ENCODE results near the gene DDI2.

DNA sequence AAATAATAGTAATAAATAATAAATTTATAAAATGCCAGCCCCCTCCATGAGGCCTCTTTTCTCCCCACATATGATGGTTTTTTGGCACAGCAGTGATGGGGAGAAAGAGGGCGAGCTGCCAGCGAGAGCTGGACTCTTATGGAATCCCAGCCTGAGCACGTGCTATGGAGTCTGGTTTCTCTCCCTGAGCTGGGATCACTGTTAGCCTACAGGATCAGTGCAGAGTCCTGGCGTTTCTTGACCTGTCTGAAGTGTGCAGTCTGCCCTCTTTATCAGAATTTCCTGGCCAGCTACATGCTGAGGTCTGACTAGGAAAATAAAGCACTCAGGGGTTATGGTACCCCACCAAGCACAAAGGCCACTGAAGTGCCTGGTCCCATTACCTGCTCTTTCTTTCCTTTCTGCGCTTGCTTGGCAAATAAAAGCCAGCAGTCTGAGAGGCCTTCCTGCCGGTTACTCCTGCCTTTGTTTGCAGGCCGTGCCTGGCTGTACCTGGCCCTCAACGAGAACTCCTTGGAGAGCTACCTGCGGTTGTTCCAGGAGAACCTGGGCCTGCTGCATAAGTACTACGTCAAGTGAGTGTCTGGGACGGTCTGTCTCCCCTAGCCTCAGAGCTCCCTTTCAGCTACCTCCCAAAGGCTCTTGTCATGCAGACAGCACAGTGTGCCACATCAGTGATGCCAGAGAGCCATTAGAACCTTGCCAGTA lies 100.3 kb downstream of the DDI2 start:
- TF ChIP-seq, protein P1, sequence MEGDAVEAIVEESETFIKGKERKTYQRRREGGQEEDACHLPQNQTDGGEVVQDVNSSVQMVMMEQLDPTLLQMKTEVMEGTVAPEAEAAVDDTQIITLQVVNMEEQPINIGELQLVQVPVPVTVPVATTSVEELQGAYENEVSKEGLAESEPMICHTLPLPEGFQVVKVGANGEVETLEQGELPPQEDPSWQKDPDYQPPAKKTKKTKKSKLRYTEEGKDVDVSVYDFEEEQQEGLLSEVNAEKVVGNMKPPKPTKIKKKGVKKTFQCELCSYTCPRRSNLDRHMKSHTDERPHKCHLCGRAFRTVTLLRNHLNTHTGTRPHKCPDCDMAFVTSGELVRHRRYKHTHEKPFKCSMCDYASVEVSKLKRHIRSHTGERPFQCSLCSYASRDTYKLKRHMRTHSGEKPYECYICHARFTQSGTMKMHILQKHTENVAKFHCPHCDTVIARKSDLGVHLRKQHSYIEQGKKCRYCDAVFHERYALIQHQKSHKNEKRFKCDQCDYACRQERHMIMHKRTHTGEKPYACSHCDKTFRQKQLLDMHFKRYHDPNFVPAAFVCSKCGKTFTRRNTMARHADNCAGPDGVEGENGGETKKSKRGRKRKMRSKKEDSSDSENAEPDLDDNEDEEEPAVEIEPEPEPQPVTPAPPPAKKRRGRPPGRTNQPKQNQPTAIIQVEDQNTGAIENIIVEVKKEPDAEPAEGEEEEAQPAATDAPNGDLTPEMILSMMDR (conservative IDR thresholded peaks at IDR 0.05; ENCODE audit: low read length): no peak
- TF ChIP-seq EZH2phosphoT487 (IDR thresholded peaks at IDR 0.05; ENCODE audit: borderline replicate concordance): no peak

Measured in Loucy (cell line).